Common myeloid progenitor, CD34-positive (primary cell): ENCODE measurements around the gene DACH1.

Source experiments
- CTCF ChIA-PET: fragments of 350-600 bp; sonication (Branson Sonifier 250); formaldehyde crosslinking; loops from one replicate; lab custom pipeline; 2021; ENCODE audit warnings: antibody characterized with exemption; lab: Charles Lee
- POLR2A ChIA-PET: fragments of 350-600 bp; sonication (Branson Sonifier 250); formaldehyde crosslinking; loops from one replicate; lab custom pipeline; 2021; ENCODE audit warnings: antibody characterized with exemption; lab: Charles Lee
- DNase-seq, 3 donors: peaks; one replicate each; pipeline versions ENCODE4 v3.0.0 to v3.0.0-alpha.2; 2013
- H3K27ac ChIP-seq, 2 experiments: 1 replicate in 1 of 2; 2 replicates in 1 of 2; pipeline ENCODE4 v1.7.0; 2013; ENCODE audit warnings: inconsistent platforms in 2 of 2, low read length in 2 of 2, mild to moderate bottlenecking in 2 of 2, low read depth in 1 of 2, moderate library complexity in 1 of 2; ENCODE audit not compliant: severe bottlenecking in 2 of 2, insufficient read depth in 1 of 2, poor library complexity in 1 of 2
- H3K27me3 ChIP-seq, 5 experiments: replicated peaks in 2 of 5; 1 replicate in 3 of 5; 2 replicates in 2 of 5; pipeline versions ENCODE4 v1.6.1 to v1.7.0; 2013; ENCODE audit warnings: low read length in 4 of 5, mild to moderate bottlenecking in 2 of 5, moderate library complexity in 2 of 5, inconsistent platforms in 1 of 5; ENCODE audit not compliant: insufficient read depth in 5 of 5, control insufficient read depth in 4 of 5
- H3K36me3 ChIP-seq, 4 experiments: 1 replicate in 2 of 4; 2 replicates in 2 of 4; pipeline versions ENCODE4 v1.6.1 to v1.7.0; 2013; ENCODE audit warnings: low read length in 3 of 4, control low read depth in 1 of 4, mild to moderate bottlenecking in 1 of 4; ENCODE audit not compliant: control insufficient read depth in 4 of 4, insufficient read depth in 4 of 4
- H3K4me1 ChIP-seq, 4 experiments: 1 replicate in 3 of 4; 2 replicates in 1 of 4; pipeline versions ENCODE4 v1.6.1 to v1.7.1; 2013; ENCODE audit warnings: low read length in 3 of 4, mild to moderate bottlenecking in 3 of 4, control low read depth in 1 of 4, inconsistent platforms in 1 of 4, moderate library complexity in 1 of 4; ENCODE audit not compliant: control insufficient read depth in 4 of 4, insufficient read depth in 4 of 4; ENCODE audit errors: control extremely low read depth in 1 of 4
- H3K4me3 ChIP-seq, 7 experiments: 1 replicate in 4 of 7; 2 replicates in 3 of 7; pipeline versions ENCODE4 v1.5.1 to v1.7.0; 2013; ENCODE audit warnings: mild to moderate bottlenecking in 7 of 7, low read length in 6 of 7, moderate library complexity in 6 of 7, inconsistent platforms in 2 of 7, low read depth in 2 of 7, control low read depth in 1 of 7; ENCODE audit not compliant: insufficient read depth in 4 of 7, control insufficient read depth in 1 of 7; ENCODE audit errors: extremely low read depth in 1 of 7
- H3K9me3 ChIP-seq, 5 experiments: 1 replicate in 4 of 5; 2 replicates in 1 of 5; pipeline versions ENCODE4 v1.6.1 to v1.7.1; 2013; ENCODE audit warnings: low read length in 4 of 5, mild to moderate bottlenecking in 2 of 5, inconsistent platforms in 1 of 5, low read depth in 1 of 5, moderate library complexity in 1 of 5; ENCODE audit not compliant: control insufficient read depth in 4 of 5, insufficient read depth in 2 of 5; ENCODE audit errors: control extremely low read depth in 1 of 5
- WGBS: methylation state at CpG from one replicate; pipeline ENCODE4 v1.1.5; 2013; ENCODE audit not compliant: insufficient coverage; 5-methylcytosine and 5-hydroxymethylcytosine counted together

DACH1 gene

DNA sequence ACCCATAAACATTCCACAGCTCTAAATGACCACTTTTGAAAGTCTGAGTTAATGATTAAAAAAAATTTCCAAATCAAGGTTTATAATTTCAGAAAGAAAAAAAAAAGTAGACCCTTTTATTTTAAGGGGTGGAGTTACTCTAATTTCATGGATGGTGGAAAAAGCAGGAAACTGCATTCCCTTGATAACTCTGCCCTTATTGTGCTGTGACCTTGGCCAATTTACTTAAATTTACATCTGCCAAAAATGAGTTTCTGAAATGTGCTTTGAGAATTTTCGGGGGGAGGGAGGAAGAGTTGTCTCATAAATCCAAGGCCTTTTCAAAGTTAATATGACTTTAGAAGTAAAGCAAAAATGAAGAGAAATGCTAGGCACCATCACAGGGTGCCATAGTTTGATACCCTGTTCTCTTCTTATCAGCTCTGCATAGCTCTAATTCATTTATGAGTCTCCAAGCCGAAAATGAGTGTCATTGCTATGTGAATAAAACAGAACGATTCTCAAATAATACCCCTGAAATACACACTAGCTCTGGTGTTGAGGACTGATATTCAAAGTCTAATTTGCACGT is 367.0 kb downstream of the DACH1 start:
- no peak overlapping the region for H3K27ac ChIP-seq
- DNase-seq, result no peak
- ChIA-PET CTCF (no interaction called here), POLR2A (no interaction called here)
- WGBS, result no CpG with 5 or more reads among the region's 4 CpGs
- no peaks in the 10 kb centered on the region for H3K27me3 ChIP-seq
- H3K36me3 ChIP-seq, result peaks cover 0 to 1% (median 0%) of the 10 kb centered on the region in 4 experiments
- H3K4me3 ChIP-seq, result no peak overlapping the region
- no peaks in the 10 kb centered on the region for H3K9me3 ChIP-seq
- H3K4me1 ChIP-seq, result no peaks in the 10 kb centered on the region

GRCh38 chr13:71499235-71499634 is 367.8 kb downstream of the DACH1 start:
- CTCF ChIA-PET, result no interaction called here
- H3K36me3 ChIP-seq, result peaks cover 0 to 1% (median 0%) of the 10 kb centered on the region in 4 experiments
- no peak for DNase-seq
- no peaks in the 10 kb centered on the region for H3K4me1 ChIP-seq
- POLR2A ChIA-PET, result no interaction called here
- H3K27me3 ChIP-seq, result no peaks in the 10 kb centered on the region
- H3K4me3 ChIP-seq, result no peak overlapping the region
- H3K27ac ChIP-seq, result no peak overlapping the region
- H3K9me3 ChIP-seq, result no peaks in the 10 kb centered on the region
- WGBS, result 100% methylated on average over 1 of the region's 2 CpGs

DNA sequence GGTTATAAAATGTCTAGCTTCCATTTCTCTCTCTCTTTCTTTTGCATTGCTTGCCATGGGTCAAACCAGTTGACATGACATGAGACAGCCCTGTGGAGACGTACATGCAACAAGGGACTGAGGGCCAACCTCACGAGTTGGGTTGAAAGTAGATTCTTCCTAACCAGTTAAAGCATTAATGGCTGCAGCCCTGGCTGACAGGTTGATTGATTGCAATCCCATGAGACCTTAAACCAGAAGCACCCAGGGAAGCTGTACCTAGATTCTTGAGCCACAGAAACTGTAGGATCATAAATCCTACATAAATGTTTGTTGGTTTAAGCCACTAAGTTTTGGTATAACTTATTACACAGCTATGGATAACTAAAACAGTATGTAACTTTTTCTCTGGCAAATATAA is 373.8 kb downstream of the DACH1 start:
- Histone ChIP-seq H3K27me3 (no peaks in the 10 kb centered on the region), H3K4me1 (no peaks in the 10 kb centered on the region), H3K4me3 (no peak overlapping the region), H3K36me3 (peaks cover 0 to 16% (median 8%) of the 10 kb centered on the region in 4 experiments), H3K27ac (no peak overlapping the region), H3K9me3 (peaks cover 0 to 4% (median 0%) of the 10 kb centered on the region in 5 experiments)
- DNase-seq, result no peak
- WGBS, result 100% methylated on average over 2 of the region's 2 CpGs
- POLR2A ChIA-PET, result no interaction called here
- CTCF ChIA-PET, result no interaction called here

GRCh38 chr13:71492346-71492871 is 374.6 kb downstream of the DACH1 start:
- no peak for DNase-seq
- H3K4me3 ChIP-seq, result no peak overlapping the region
- H3K27me3 ChIP-seq, result no peaks in the 10 kb centered on the region
- CTCF ChIA-PET, result interaction anchor here (1.5 kb wide), 1 partner anchor 12 kb away, joined by 6 read pairs; no protein-coding TSS in a partner anchor
- H3K4me1 ChIP-seq, result no peaks in the 10 kb centered on the region
- no peak overlapping the region for H3K27ac ChIP-seq
- peaks cover 0 to 4% (median 0%) of the 10 kb centered on the region in 5 experiments for H3K9me3 ChIP-seq
- POLR2A ChIA-PET, result interaction anchor here (0.6 kb wide), 2 partner anchors 270 to 522 kb away, joined by 3 to 5 read pairs; no protein-coding TSS in a partner anchor
- peaks cover 0 to 19% (median 9%) of the 10 kb centered on the region in 4 experiments for H3K36me3 ChIP-seq

DNA sequence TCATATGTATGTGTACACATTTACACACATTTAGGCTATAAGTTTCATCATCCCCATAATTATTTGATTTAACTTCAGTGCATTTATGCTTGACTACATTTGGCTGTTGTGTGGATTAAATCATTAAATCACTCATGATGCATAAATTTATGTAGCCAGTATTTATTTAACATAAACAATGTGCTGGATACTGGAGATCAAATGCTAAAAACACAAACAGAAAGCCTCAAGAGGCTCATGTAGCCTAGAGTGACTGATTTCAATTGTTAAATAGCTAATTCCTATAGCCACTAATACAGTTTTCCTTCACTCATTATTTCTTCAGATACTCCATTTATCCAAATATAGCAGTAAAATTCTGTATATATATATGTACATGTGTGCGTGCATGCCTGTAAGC is 376.0 kb downstream of the DACH1 start:
- WGBS, result 100% methylated on average over 1 of the region's 1 CpG

DNA sequence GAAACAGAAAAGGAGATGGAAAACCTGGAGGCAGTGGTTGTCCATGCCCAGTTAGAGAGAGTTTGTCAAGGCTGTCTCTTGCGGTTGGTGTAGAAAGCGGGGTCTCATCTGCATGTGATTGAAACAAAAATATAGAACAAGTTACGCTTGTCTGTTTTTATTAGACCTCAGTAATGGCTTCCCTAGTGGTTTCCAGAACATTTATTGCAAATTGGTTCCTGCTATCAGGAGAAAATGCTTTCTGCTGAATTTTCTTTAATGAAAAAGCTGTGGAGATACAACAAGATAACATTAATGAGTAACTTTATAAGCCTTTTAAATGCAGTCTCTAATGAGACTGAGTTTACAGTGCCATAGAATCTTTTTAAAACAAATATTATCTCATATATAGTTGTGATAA is 378.0 kb downstream of the DACH1 start:
- Histone ChIP-seq H3K9me3 (peaks cover 0 to 4% (median 0%) of the 10 kb centered on the region in 5 experiments), H3K4me1 (no peaks in the 10 kb centered on the region), H3K27ac (no peak overlapping the region), H3K27me3 (no peaks in the 10 kb centered on the region), H3K4me3 (no peak overlapping the region), H3K36me3 (peaks cover 0 to 27% (median 11%) of the 10 kb centered on the region in 4 experiments)
- POLR2A ChIA-PET, result no interaction called here
- DNase-seq, result no peak
- WGBS, result 100% methylated on average over 2 of the region's 3 CpGs
- CTCF ChIA-PET, result no interaction called here

More for the DNA sequence above, 376.0 kb downstream of the DACH1 start:
- Histone ChIP-seq H3K36me3 (peaks cover 0 to 24% (median 9%) of the 10 kb centered on the region in 4 experiments), H3K27me3 (no peaks in the 10 kb centered on the region), H3K27ac (no peak overlapping the region), H3K4me1 (no peaks in the 10 kb centered on the region), H3K9me3 (peaks cover 0 to 4% (median 0%) of the 10 kb centered on the region in 5 experiments), H3K4me3 (no peak overlapping the region)
- POLR2A ChIA-PET, result no interaction called here
- CTCF ChIA-PET, result interaction anchor here (1.2 kb wide), 1 partner anchor 388 kb away, joined by 3 read pairs; no protein-coding TSS in a partner anchor
- no peak for DNase-seq

DNA sequence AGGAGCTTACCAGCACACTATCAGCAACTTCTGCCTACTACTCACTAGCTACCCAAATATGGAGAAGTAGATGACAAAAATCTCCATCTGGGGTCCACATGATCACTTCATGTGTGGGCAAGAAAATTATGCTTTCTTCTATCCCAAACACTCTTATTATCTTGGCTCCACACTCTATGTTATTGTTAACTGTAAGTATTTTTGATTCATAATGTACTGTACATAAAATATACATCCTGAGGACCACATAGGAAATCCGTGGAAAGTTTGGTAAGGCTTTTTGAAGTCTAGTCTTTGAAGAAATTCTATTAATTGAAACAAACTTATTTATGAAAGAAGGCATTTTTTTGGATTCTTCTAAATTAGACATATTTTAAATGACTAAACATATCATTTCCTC is 378.8 kb downstream of the DACH1 start:
- WGBS, result no CpG with 5 or more reads among the region's 1 CpG
- Histone ChIP-seq H3K9me3 (peaks cover 0 to 4% (median 0%) of the 10 kb centered on the region in 5 experiments), H3K27ac (no peak overlapping the region), H3K27me3 (no peaks in the 10 kb centered on the region), H3K4me1 (no peaks in the 10 kb centered on the region), H3K36me3 (peaks cover 0 to 32% (median 13%) of the 10 kb centered on the region in 4 experiments), H3K4me3 (no peak overlapping the region)
- POLR2A ChIA-PET, result no interaction called here
- no peak for DNase-seq
- CTCF ChIA-PET, result no interaction called here
